Gastrocnemius medialis (tissue), 4 donors: ENCODE measurements around the gene ABLIM3. TPM values are rescaled to one million over a fixed set of nuclear protein-coding genes. Genes with fewer than 3 reads are reported as not detected.

Source experiments
- ATAC-seq, 2 donors: fragments of 150-250 bp; one replicate each; pipeline ENCODE4 v1.9.1; 2016
- DNase-seq, 2 donors: peaks; one replicate each; pipeline ENCODE4 v3.0.0-alpha.2; 2019
- H3K27ac ChIP-seq, 4 donors: fragments of 200-600 bp; sonication (generic); 1 replicate in 1 of 4; 2 replicates in 3 of 4; pipeline ENCODE4 v1.5.1; 2016 to 2018; ENCODE audit warnings: mild to moderate bottlenecking in 2 of 4, moderate library complexity in 1 of 4
- H3K27me3 ChIP-seq, 3 donors: fragments of 200-600 bp; sonication (generic) in 2 of 3; 1 replicate in 1 of 3; 2 replicates in 2 of 3; pipeline versions ENCODE4 v1.5.1 to v1.6.0; 2016 to 2019; ENCODE audit warnings: mild to moderate bottlenecking in 1 of 3, moderate library complexity in 1 of 3
- H3K36me3 ChIP-seq, 2 donors: fragments of 200-600 bp; sonication (generic) in 1 of 2; one replicate each; pipeline ENCODE4 v1.5.1; 2017 to 2018
- H3K4me1 ChIP-seq, 2 donors: fragments of 200-600 bp; sonication (generic) in 1 of 2; one replicate each; pipeline ENCODE4 v1.5.1; 2016 to 2017; ENCODE audit warnings: mild to moderate bottlenecking in 2 of 2
- H3K4me3 ChIP-seq, 4 donors: fragments of 200-600 bp; sonication (generic) in 3 of 4; 1 replicate in 1 of 4; 2 replicates in 3 of 4; pipeline ENCODE4 v1.5.1; 2016 to 2019; ENCODE audit warnings: mild to moderate bottlenecking in 2 of 4
- H3K9me3 ChIP-seq, 3 donors: fragments of 200-600 bp; sonication (generic) in 2 of 3; 1 replicate in 1 of 3; 2 replicates in 2 of 3; pipeline ENCODE4 v1.5.1; 2016 to 2019
- POLR2A ChIP-seq, 2 donors: fragments of 450-650 bp; IDR thresholded peaks; one replicate each; pipeline ENCODE4 v1.6.1; 2017; ENCODE audit warnings: antibody characterized with exemption in 2 of 2, mild to moderate bottlenecking in 2 of 2, moderate library complexity in 2 of 2
- in situ Hi-C, 4 donors: fragments of 200-750 bp; cut with MboI; loops; one replicate each; pipeline versions ENCODE4 v1.15.0 to v1.8.0; 2017; ENCODE audit warnings: low sequenced_read_pairs in 4 of 4
- intact Hi-C: fragments of 100-400 bp; cut with DNase I; formaldehyde crosslinking; loops from one replicate; pipeline ENCODE4 v1.15.1; 2023; ENCODE audit warnings: low total_unique reads
- total RNA-seq, 4 donors: library from RNA; depleted of rRNA; stranded (reverse); fragments of >200 nt; gene quantifications; one replicate each; pipeline versions ENCODE4 v1.1.0 to v1.2.3, GENCODE V29; 2016
- TF ChIP-seq, protein P1 (sequence below), 5 experiments: fragments of 450-650 bp in 3 of 5; fragments of 200-600 bp in 2 of 5; sonication (generic) in 2 of 5; IDR thresholded peaks in 4 of 5; conservative IDR thresholded peaks in 1 of 5; 1 replicate in 4 of 5; 2 replicates in 1 of 5; pipeline ENCODE4 v1.5.1; 2016 to 2019; ENCODE audit warnings: antibody characterized with exemption in 5 of 5, mild to moderate bottlenecking in 3 of 5, moderate library complexity in 3 of 5

Gene ABLIM3
- total RNA-seq, 4 donors from 2014 or later, result 37.5 to 155 (median 67.7) TPM

- TF ChIP-seq, protein P1, sequence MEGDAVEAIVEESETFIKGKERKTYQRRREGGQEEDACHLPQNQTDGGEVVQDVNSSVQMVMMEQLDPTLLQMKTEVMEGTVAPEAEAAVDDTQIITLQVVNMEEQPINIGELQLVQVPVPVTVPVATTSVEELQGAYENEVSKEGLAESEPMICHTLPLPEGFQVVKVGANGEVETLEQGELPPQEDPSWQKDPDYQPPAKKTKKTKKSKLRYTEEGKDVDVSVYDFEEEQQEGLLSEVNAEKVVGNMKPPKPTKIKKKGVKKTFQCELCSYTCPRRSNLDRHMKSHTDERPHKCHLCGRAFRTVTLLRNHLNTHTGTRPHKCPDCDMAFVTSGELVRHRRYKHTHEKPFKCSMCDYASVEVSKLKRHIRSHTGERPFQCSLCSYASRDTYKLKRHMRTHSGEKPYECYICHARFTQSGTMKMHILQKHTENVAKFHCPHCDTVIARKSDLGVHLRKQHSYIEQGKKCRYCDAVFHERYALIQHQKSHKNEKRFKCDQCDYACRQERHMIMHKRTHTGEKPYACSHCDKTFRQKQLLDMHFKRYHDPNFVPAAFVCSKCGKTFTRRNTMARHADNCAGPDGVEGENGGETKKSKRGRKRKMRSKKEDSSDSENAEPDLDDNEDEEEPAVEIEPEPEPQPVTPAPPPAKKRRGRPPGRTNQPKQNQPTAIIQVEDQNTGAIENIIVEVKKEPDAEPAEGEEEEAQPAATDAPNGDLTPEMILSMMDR (IDR thresholded peaks at IDR 0.05 in 4 of 5, conservative IDR thresholded peaks at IDR 0.05 in 1 of 5), result no peak
- TF ChIP-seq POLR2A (IDR thresholded peaks at IDR 0.05), result no peak
- intact Hi-C loops (no loop called here), in situ Hi-C loops (no loop called here)
- DNase-seq (no peak), ATAC-seq (no peak)
- H3K4me3 ChIP-seq, result no peak overlapping the region
- no peaks in the 10 kb centered on the region for H3K27me3 ChIP-seq
- peaks cover 0 to 11% of the 10 kb centered on the region in 2 donors for H3K4me1 ChIP-seq
- H3K9me3 ChIP-seq, result no peaks in the 10 kb centered on the region
- H3K36me3 ChIP-seq, result peaks cover 0 to 43% of the 10 kb centered on the region in 2 donors
- peak overlapping the region in 1 of 4 donors; percentile 22 for H3K27ac ChIP-seq
Measured at GRCh38 chr5:149212198-149212951, 71.1 kb downstream of the ABLIM3 start.

DNA sequence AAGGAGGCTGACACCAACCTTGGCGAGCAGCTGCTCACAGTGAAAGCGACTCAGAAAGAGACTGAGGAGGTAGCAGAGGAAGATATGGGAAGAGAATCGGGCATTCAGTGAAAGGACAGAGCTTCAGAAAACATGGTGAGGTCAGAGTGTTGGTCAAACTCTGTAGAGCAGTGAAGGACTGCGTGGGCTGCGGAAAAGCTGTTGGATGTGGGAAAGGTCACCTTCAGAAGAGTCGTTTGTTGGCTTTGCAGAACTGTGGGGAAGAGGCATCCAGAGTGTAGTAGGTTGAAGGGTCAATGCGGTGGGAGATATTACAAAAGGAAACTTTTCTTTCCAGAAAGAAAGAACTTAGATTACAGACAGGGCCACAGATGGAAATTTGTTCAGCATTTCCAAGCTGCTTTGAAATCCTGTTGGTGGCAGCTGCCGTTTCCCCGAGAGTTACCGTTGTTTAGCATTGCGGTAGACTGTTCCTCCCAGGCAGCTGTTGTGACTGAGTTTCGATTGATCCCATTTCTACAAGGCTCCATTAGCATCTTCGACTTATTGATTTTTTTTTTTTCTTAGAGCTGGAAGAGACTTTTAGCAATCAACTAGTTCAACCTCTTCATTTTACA, 72.1 kb downstream of the ABLIM3 start:
- H3K27ac ChIP-seq, result peak overlapping the region in 2 of 4 donors; percentile 8 to 22
- no peaks in the 10 kb centered on the region for H3K27me3 ChIP-seq
- no peaks in the 10 kb centered on the region for H3K9me3 ChIP-seq
- H3K36me3 ChIP-seq, result peaks cover 0 to 43% of the 10 kb centered on the region in 2 donors
- no peak for DNase-seq
- intact Hi-C loops, result no loop called here
- H3K4me3 ChIP-seq, result no peak overlapping the region
- in situ Hi-C loops, result no loop called here
- ATAC-seq, result no peak
- H3K4me1 ChIP-seq, result peaks cover 0 to 17% of the 10 kb centered on the region in 2 donors
- no peak for TF ChIP-seq POLR2A (IDR thresholded peaks at IDR 0.05)
- TF ChIP-seq, protein P1 (IDR thresholded peaks at IDR 0.05 in 4 of 5, conservative IDR thresholded peaks at IDR 0.05 in 1 of 5), result no peak

GRCh38 chr5:149215478-149216090, 74.3 kb downstream of the ABLIM3 start:
- peak overlapping the region; percentile 8 to 53 (median 40) for H3K27ac ChIP-seq
- H3K36me3 ChIP-seq, result peaks cover 0 to 42% of the 10 kb centered on the region in 2 donors
- intact Hi-C loops (no loop called here), in situ Hi-C loops (no loop called here)
- DNase-seq (peak; percentile 52 to 74), ATAC-seq (peak; percentile 57 to 67)
- peaks cover 0 to 17% of the 10 kb centered on the region in 2 donors for H3K4me1 ChIP-seq
- no peaks in the 10 kb centered on the region for H3K9me3 ChIP-seq
- TF ChIP-seq, protein P1 (IDR thresholded peaks at IDR 0.05 in 4 of 5, conservative IDR thresholded peaks at IDR 0.05 in 1 of 5), result no peak
- TF ChIP-seq POLR2A (IDR thresholded peaks at IDR 0.05), result no peak
- H3K27me3 ChIP-seq, result no peaks in the 10 kb centered on the region
- no peak overlapping the region for H3K4me3 ChIP-seq

DNA sequence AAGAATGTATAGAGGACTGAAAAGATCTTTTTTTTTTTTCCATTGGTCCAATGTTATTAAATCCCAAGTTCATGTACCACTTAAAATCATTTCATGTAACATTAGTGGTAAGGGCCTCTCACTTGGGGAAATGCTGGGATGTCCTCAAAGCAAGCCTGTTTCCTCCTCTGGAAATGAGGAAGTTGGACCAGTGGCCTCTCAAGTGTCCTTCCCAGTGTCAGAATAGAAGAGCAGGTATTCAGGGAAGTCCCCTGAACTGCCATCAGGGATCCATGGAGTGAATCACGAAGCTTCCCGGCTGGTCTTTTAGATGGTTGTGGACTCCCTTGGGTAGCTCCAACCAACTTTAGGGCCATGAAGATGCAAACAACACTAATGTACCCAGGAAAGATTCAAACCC, 75.2 kb downstream of the ABLIM3 start:
- DNase-seq (no peak), ATAC-seq (no peak)
- Histone ChIP-seq H3K4me1 (peaks cover 0 to 17% of the 10 kb centered on the region in 2 donors), H3K36me3 (peaks cover 0 to 40% of the 10 kb centered on the region in 2 donors), H3K4me3 (no peak overlapping the region), H3K27me3 (no peaks in the 10 kb centered on the region), H3K9me3 (no peaks in the 10 kb centered on the region), H3K27ac (peak overlapping the region in 3 of 4 donors; percentile 8 to 35 (median 29))
- intact Hi-C loops, result no loop called here
- TF ChIP-seq POLR2A (IDR thresholded peaks at IDR 0.05), result no peak
- TF ChIP-seq, protein P1 (IDR thresholded peaks at IDR 0.05 in 4 of 5, conservative IDR thresholded peaks at IDR 0.05 in 1 of 5), result no peak
- in situ Hi-C loops, result no loop called here
